OCI-LY3 (cell line): Measurements from ENCODE around the gene TBC1D4.

Experiments
- H2AFZ ChIP-seq: fragments of 200-600, 300-600 bp; shearing (Covaris generic); 2 replicates; pipeline ENCODE4 v1.6.0; 2014; ENCODE audit warnings: antibody characterized with exemption, low read depth, low read length
- H3K27ac ChIP-seq: fragments of 200-600, 300-600 bp; sonication (generic); 2 replicates; pipeline ENCODE4 v1.5.1; 2014; ENCODE audit warnings: mild to moderate bottlenecking, low read length, moderate library complexity, mixed read lengths
- H3K27me3 ChIP-seq: fragments of 200-600, 300-600 bp; sonication (generic); 2 replicates; pipeline ENCODE4 v1.6.1; 2014; ENCODE audit warnings: low read depth, low read length, mixed read lengths
- H3K36me3 ChIP-seq: fragments of 200-600, 300-600 bp; sonication (generic); replicated peaks from 2 replicates; pipeline ENCODE3; 2014; ENCODE audit warnings: low read depth, low read length, mixed read lengths
- H3K4me1 ChIP-seq: fragments of 300-600, 200-600 bp; sonication (generic); 2 replicates; pipeline ENCODE4 v1.6.1; 2014; ENCODE audit warnings: low read length, mixed read lengths
- H3K4me2 ChIP-seq: fragments of 200-600, 300-600 bp; sonication (generic); 2 replicates; pipeline ENCODE4 v1.6.1; 2014; ENCODE audit warnings: low read length, mixed read lengths
- H3K4me3 ChIP-seq: fragments of 300-600, 200-600 bp; sonication (generic); 2 replicates; pipeline ENCODE4 v1.5.1; 2014; ENCODE audit warnings: antibody characterized with exemption, mild to moderate bottlenecking, low read length, moderate library complexity
- H3K79me2 ChIP-seq: fragments of 300-600, 200-600 bp; shearing (Covaris generic); 2 replicates; pipeline ENCODE4 v1.6.1; 2014; ENCODE audit warnings: mild to moderate bottlenecking, low read length, mixed read lengths
- H3K9ac ChIP-seq: fragments of 300-600, 200-600 bp; shearing (Covaris generic); 2 replicates; pipeline ENCODE4 v1.6.0; 2014; ENCODE audit warnings: mild to moderate bottlenecking, low read length, moderate library complexity
- H3K9me3 ChIP-seq: fragments of 200-600, 300-600 bp; shearing (Covaris generic); 2 replicates; pipeline ENCODE4 v1.6.1; 2014; ENCODE audit warnings: low read length, mixed read lengths; ENCODE audit not compliant: insufficient read depth
- H4K20me1 ChIP-seq: fragments of 200-600, 300-600 bp; sonication (generic); 2 replicates; pipeline ENCODE4 v1.6.1; 2016; ENCODE audit warnings: low read length, mixed read lengths; ENCODE audit not compliant: insufficient read depth
- EZH2phosphoT487 ChIP-seq: fragments of 200-600 bp; shearing (Covaris generic); IDR thresholded peaks from 2 replicates; pipeline ENCODE4 v1.6.1; 2018; ENCODE audit warnings: antibody characterized with exemption, mixed run types, low read depth
- TF ChIP-seq, protein P1 (sequence below): fragments of 200-600, 300-600 bp; sonication (generic); IDR thresholded peaks from 2 replicates; pipeline ENCODE4 v1.5.1; 2014; ENCODE audit warnings: antibody characterized with exemption, low read length, low read depth

TBC1D4 gene

GRCh38 chr13:75390229-75390628, 91.7 kb downstream of the TBC1D4 start:
- Histone ChIP-seq H3K9me3 (no peaks in the 10 kb centered on the region), H3K9ac (no peak overlapping the region), H3K36me3 (no peaks in the 10 kb centered on the region), H4K20me1 (no peaks in the 10 kb centered on the region), H3K27me3 (no peaks in the 10 kb centered on the region), H2AFZ (no peak overlapping the region), H3K79me2 (no peaks in the 10 kb centered on the region), H3K4me3 (no peak overlapping the region), H3K27ac (no peak overlapping the region), H3K4me1 (peaks cover 35% of the 10 kb centered on the region), H3K4me2 (no peak overlapping the region)
- TF ChIP-seq, protein P1, sequence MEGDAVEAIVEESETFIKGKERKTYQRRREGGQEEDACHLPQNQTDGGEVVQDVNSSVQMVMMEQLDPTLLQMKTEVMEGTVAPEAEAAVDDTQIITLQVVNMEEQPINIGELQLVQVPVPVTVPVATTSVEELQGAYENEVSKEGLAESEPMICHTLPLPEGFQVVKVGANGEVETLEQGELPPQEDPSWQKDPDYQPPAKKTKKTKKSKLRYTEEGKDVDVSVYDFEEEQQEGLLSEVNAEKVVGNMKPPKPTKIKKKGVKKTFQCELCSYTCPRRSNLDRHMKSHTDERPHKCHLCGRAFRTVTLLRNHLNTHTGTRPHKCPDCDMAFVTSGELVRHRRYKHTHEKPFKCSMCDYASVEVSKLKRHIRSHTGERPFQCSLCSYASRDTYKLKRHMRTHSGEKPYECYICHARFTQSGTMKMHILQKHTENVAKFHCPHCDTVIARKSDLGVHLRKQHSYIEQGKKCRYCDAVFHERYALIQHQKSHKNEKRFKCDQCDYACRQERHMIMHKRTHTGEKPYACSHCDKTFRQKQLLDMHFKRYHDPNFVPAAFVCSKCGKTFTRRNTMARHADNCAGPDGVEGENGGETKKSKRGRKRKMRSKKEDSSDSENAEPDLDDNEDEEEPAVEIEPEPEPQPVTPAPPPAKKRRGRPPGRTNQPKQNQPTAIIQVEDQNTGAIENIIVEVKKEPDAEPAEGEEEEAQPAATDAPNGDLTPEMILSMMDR = no peak
- TF ChIP-seq EZH2phosphoT487 = no peak

DNA sequence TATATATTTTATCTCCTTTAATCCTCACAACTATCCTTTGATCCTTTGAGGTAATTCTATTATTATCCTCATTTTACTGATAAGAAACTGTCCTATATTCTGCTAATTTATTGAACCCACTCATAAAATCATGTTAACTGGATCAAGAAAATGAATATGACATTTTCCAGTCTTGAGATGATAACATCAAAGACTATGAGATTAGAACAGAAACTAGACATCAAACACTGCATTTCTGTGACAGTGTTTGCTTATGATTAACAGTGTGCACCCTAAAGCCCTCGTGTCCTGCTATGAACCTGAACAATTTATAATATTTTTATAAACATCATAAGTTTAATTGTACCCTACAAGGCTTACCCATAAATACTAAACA, 96.3 kb downstream of the TBC1D4 start:
- Histone ChIP-seq H4K20me1 (no peaks in the 10 kb centered on the region), H3K27ac (0 out of 2 replicates have a peak overlapping the region, but pooled peaks have one; percentile 21), H3K4me1 (peaks cover 27% of the 10 kb centered on the region), H3K4me3 (peak overlapping the region; percentile 2; the same call in 1 of the 2 replicates), H2AFZ (peak overlapping the region; percentile 81), H3K27me3 (no peaks in the 10 kb centered on the region), H3K4me2 (peak overlapping the region; percentile 51), H3K9me3 (no peaks in the 10 kb centered on the region), H3K36me3 (no peaks in the 10 kb centered on the region), H3K79me2 (no peaks in the 10 kb centered on the region), H3K9ac (no peak overlapping the region)
- TF ChIP-seq, protein P1 = no peak
- no peak for TF ChIP-seq EZH2phosphoT487

- Histone ChIP-seq H3K36me3 (no peaks in the 10 kb centered on the region), H3K27ac (peak overlapping the region; percentile 21; the same call in 1 of the 2 replicates), H3K79me2 (no peaks in the 10 kb centered on the region), H3K27me3 (no peaks in the 10 kb centered on the region), H2AFZ (peak overlapping the region; percentile 81), H3K4me2 (peak overlapping the region; percentile 51), H3K9me3 (no peaks in the 10 kb centered on the region), H4K20me1 (no peaks in the 10 kb centered on the region), H3K9ac (no peak overlapping the region), H3K4me1 (peaks cover 27% of the 10 kb centered on the region), H3K4me3 (peak overlapping the region; percentile 2; the same call in 1 of the 2 replicates)
- TF ChIP-seq, protein P1 = no peak
- no peak for TF ChIP-seq EZH2phosphoT487
Observed at GRCh38 chr13:75384879-75385707, 96.9 kb downstream of the TBC1D4 start.

DNA sequence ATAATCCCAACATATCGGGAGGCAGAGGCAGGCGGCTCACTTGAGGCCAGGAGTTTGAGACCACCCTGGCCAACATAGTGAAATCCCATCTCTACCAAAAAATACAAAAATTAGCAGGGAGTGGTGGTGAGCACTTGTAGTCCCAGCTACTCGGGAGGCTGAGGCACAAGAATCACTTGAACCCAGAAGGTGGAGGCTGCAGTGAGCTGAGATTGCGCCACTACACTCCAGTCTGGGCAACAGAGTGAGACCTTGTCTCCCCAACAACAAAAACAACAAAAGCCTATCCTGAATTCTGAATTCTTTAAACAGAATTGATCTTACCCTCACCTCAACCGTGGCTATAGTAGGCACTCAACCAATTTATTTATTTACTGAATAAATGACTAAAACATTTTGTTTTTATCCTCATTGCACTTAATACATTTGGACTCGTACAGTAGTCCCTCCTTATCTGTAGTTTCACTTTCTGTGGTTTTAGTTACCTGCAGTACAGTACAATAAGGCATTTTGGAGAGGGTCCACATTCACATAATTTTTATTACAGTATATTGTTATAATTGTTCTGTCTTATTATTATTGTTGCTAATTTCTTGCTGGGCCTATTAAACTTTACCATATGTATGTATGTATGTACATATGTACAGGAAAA, 98.8 kb downstream of the TBC1D4 start:
- Histone ChIP-seq H4K20me1 (no peaks in the 10 kb centered on the region), H3K4me3 (no peak overlapping the region), H3K9me3 (no peaks in the 10 kb centered on the region), H2AFZ (no peak overlapping the region), H3K27me3 (no peaks in the 10 kb centered on the region), H3K79me2 (no peaks in the 10 kb centered on the region), H3K9ac (no peak overlapping the region), H3K27ac (no peak overlapping the region), H3K4me1 (peaks cover 27% of the 10 kb centered on the region), H3K36me3 (no peaks in the 10 kb centered on the region), H3K4me2 (peak overlapping the region; percentile 23; the same call in 1 of the 2 replicates)
- TF ChIP-seq EZH2phosphoT487 = no peak
- TF ChIP-seq, protein P1 = no peak
